PC-9 (cell line): ENCODE results near the gene SND1.

Source experiments
- EZH2 ChIP-seq: fragments of 200-600 bp; sonication (generic); IDR thresholded peaks from 2 replicates; pipeline ENCODE4 v1.8.0; 2017; ENCODE audit warnings: antibody characterized with exemption, low read depth
- TF ChIP-seq, protein P1 (sequence below): fragments of 200-600 bp; sonication (generic); conservative IDR thresholded peaks from 2 replicates; pipeline ENCODE4 v1.6.1; 2017; ENCODE audit warnings: mixed run types, antibody characterized with exemption, mild to moderate bottlenecking, moderate library complexity

GRCh38 chr7:128029405-128029995 lies 377.5 kb downstream of the SND1 start:
- TF ChIP-seq, protein P1, sequence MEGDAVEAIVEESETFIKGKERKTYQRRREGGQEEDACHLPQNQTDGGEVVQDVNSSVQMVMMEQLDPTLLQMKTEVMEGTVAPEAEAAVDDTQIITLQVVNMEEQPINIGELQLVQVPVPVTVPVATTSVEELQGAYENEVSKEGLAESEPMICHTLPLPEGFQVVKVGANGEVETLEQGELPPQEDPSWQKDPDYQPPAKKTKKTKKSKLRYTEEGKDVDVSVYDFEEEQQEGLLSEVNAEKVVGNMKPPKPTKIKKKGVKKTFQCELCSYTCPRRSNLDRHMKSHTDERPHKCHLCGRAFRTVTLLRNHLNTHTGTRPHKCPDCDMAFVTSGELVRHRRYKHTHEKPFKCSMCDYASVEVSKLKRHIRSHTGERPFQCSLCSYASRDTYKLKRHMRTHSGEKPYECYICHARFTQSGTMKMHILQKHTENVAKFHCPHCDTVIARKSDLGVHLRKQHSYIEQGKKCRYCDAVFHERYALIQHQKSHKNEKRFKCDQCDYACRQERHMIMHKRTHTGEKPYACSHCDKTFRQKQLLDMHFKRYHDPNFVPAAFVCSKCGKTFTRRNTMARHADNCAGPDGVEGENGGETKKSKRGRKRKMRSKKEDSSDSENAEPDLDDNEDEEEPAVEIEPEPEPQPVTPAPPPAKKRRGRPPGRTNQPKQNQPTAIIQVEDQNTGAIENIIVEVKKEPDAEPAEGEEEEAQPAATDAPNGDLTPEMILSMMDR = no peak
- TF ChIP-seq EZH2 = no peak
